Keratinocyte (primary cell): ENCODE data around the gene CHD1. TPM values are rescaled to one million over a fixed set of nuclear protein-coding genes. Genes with fewer than 3 reads are reported as not detected.
"Not testable (repeated sequence)": the region's sequence is repeated elsewhere in the genome, so short reads cannot be mapped to it uniquely, and the experiment has no call there.

Experiments
- DNase-seq: peaks from one replicate; pipeline ENCODE4 v3.0.0-alpha.2; 2011; ENCODE audit warnings: low read depth, missing footprints, low spot score
- FAIRE-seq: peaks from 2 replicates; lab custom pipeline; 2011; peaks lifted over from hg19 to GRCh38; lab: Jason Lieb, UNC
- H2AFZ ChIP-seq: 2 replicates; pipeline ENCODE4 v1.6.0; 2012; ENCODE audit warnings: low read length, control low read depth, inconsistent platforms; ENCODE audit not compliant: control insufficient read depth
- H3K27ac ChIP-seq: 2 replicates; pipeline ENCODE4 v1.5.1; 2011; ENCODE audit warnings: low read length; ENCODE audit not compliant: control insufficient read depth, insufficient read depth
- H3K27me3 ChIP-seq: 3 replicates; pipeline ENCODE4 v1.6.0; 2011; ENCODE audit warnings: low read length; ENCODE audit not compliant: control insufficient read depth, insufficient read depth; ENCODE audit errors: extremely low read depth
- H3K36me3 ChIP-seq, 2 experiments: 2 replicates in 1 of 2; 3 replicates in 1 of 2; pipeline ENCODE4 v1.5.1; 2011; ENCODE audit warnings: low read length in 2 of 2, mild to moderate bottlenecking in 1 of 2; ENCODE audit not compliant: control insufficient read depth in 2 of 2, insufficient read depth in 2 of 2; ENCODE audit errors: extremely low read depth in 1 of 2
- H3K4me1 ChIP-seq: 3 replicates; pipeline ENCODE4 v1.5.1; 2011; ENCODE audit warnings: low read length; ENCODE audit not compliant: control insufficient read depth, insufficient read depth; ENCODE audit errors: extremely low read depth
- H3K4me2 ChIP-seq: 3 replicates; pipeline ENCODE4 v1.6.0; 2011; ENCODE audit warnings: low read depth, low read length; ENCODE audit not compliant: control insufficient read depth, insufficient read depth; ENCODE audit errors: extremely low read depth
- H3K4me3 ChIP-seq, 3 experiments: fragments of 200-600 bp in 1 of 3; sonication (generic) in 1 of 3; 2 replicates in 2 of 3; 3 replicates in 1 of 3; pipeline ENCODE4 v1.5.1; 2011 to 2016; ENCODE audit warnings: low read length in 3 of 3, mild to moderate bottlenecking in 3 of 3, control low read depth in 2 of 3, inconsistent platforms in 1 of 3, low read depth in 1 of 3, mixed read lengths in 1 of 3, mixed run types in 1 of 3, moderate library complexity in 1 of 3; ENCODE audit not compliant: control insufficient read depth in 2 of 3, insufficient read depth in 2 of 3; ENCODE audit errors: extremely low read depth in 1 of 3
- H3K79me2 ChIP-seq: 2 replicates; pipeline ENCODE4 v1.6.0; 2012; ENCODE audit warnings: low read length; ENCODE audit not compliant: control insufficient read depth, insufficient read depth
- H3K9ac ChIP-seq: 3 replicates; pipeline ENCODE4 v1.6.0; 2011; ENCODE audit warnings: low read length; ENCODE audit not compliant: control insufficient read depth, insufficient read depth; ENCODE audit errors: extremely low read depth
- H3K9me1 ChIP-seq: 3 replicates; pipeline ENCODE4 v1.6.0; 2011; ENCODE audit warnings: low read length; ENCODE audit not compliant: control insufficient read depth, insufficient read depth; ENCODE audit errors: extremely low read depth
- H3K9me3 ChIP-seq: 2 replicates; pipeline ENCODE4 v1.5.1; 2012; ENCODE audit warnings: low read depth, low read length; ENCODE audit not compliant: control insufficient read depth
- H4K20me1 ChIP-seq: 3 replicates; pipeline ENCODE4 v1.6.0; 2011; ENCODE audit warnings: low read length; ENCODE audit not compliant: control insufficient read depth, insufficient read depth; ENCODE audit errors: extremely low read depth
- EZH2 ChIP-seq: IDR thresholded peaks from one replicate; pipeline ENCODE4 v1.6.1; 2012; ENCODE audit warnings: inconsistent platforms, mild to moderate bottlenecking, low read length, moderate library complexity
- dilution Hi-C: fragments of 300-500 bp; cut with MboI; formaldehyde crosslinking; loops from one replicate; pipeline ENCODE4 v1.7.0; 2020; ENCODE audit warnings: low sequenced_read_pairs; ENCODE audit not compliant: extremely low pct_ligation_motif_present
- polyA plus RNA-seq, 5 experiments: library from polyadenylated mRNA; depleted of rRNA in 3 of 5; stranded (reverse) in 3 of 5; stranded (forward) in 1 of 5; unstranded in 1 of 5; fragments of >200 nt; gene quantifications; 1 replicate in 1 of 5; 2 replicates in 3 of 5; 3 replicates in 1 of 5; pipeline versions ENCODE4 v1.2.1 to v1.2.3, GENCODE V29; 2011 to 2012; ENCODE audit warnings: missing spikeins in 2 of 5, low read depth in 1 of 5, low replicate concordance in 1 of 5
- TF ChIP-seq, protein P1 (sequence below), 3 experiments: IDR thresholded peaks in 1 of 3; conservative IDR thresholded peaks in 1 of 3; optimal IDR thresholded peaks in 1 of 3; 2 replicates in 2 of 3; 3 replicates in 1 of 3; pipeline versions ENCODE3 to v1.5.1; 2011; ENCODE audit warnings: low read length in 3 of 3, mild to moderate bottlenecking in 3 of 3, moderate library complexity in 2 of 3, control low read depth in 1 of 3, inconsistent platforms in 1 of 3; ENCODE audit not compliant: insufficient read depth in 2 of 3; ENCODE audit errors: extremely low read depth in 1 of 3

The CHD1 gene
- polyA plus RNA-seq, 1 donor (not counting 4 experiments of a cell fraction or from before 2014, with no cell fraction given) = 26.5 TPM

DNA sequence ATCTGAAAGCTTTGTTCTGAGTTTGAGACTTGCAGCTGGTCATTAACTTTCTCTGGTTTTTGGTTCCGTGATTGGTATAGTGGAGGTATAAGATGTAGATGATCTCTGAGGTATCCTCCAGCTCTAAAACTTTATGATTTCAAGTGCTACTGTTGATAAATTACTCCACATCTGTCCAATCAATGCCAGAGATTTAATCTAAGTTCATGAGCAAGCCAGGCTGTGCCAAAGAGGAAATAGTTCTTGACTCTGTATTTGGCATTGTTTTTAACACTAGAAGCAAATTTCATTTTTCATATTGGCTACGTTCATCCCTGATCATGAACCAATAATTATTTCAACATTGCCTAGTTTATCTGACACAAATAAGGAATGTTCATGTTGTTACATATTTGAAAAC, 28.5 kb upstream of the CHD1 start:
- TF ChIP-seq, protein P1, sequence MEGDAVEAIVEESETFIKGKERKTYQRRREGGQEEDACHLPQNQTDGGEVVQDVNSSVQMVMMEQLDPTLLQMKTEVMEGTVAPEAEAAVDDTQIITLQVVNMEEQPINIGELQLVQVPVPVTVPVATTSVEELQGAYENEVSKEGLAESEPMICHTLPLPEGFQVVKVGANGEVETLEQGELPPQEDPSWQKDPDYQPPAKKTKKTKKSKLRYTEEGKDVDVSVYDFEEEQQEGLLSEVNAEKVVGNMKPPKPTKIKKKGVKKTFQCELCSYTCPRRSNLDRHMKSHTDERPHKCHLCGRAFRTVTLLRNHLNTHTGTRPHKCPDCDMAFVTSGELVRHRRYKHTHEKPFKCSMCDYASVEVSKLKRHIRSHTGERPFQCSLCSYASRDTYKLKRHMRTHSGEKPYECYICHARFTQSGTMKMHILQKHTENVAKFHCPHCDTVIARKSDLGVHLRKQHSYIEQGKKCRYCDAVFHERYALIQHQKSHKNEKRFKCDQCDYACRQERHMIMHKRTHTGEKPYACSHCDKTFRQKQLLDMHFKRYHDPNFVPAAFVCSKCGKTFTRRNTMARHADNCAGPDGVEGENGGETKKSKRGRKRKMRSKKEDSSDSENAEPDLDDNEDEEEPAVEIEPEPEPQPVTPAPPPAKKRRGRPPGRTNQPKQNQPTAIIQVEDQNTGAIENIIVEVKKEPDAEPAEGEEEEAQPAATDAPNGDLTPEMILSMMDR (optimal IDR thresholded peaks at IDR 0.05 in 1 of 3, IDR thresholded peaks at IDR 0.05 in 1 of 3, conservative IDR thresholded peaks at IDR 0.05 in 1 of 3; ENCODE audit: extremely low read depth in 1 of 3, insufficient read depth in 2 of 3, low read length in 3 of 3) = no peak
- no peak for TF ChIP-seq EZH2
- dilution Hi-C loops = no loop called here
- no peak for FAIRE-seq

DNA sequence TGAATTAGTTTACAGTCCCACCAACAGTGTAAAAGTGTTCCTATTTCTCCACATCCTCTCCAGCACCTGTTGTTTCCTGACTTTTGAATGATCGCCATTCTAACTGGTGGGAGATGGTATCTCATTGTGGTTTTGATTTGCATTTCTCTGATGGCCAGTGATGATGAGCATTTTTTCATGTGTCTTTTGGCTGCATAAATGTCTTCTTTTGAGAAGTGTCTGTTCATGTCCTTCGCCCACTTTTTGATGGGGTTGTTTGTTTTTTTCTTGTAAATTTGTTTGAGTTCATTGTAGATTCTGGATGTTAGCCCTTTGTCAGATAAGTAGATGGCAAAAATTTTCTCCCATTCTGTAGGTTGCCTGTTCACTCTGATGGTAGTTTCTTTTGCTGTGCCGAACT, 27.1 kb upstream of the CHD1 start:
- H2AFZ ChIP-seq, FAIRE-seq, H3K4me2 ChIP-seq, H3K4me1 ChIP-seq, H3K79me2 ChIP-seq, dilution Hi-C loops, H3K9ac ChIP-seq, H3K36me3 ChIP-seq, H3K9me1 ChIP-seq, H3K27me3 ChIP-seq, H3K4me3 ChIP-seq, H4K20me1 ChIP-seq, H3K9me3 ChIP-seq, H3K27ac ChIP-seq, DNase-seq: not testable (repeated sequence)

More for the DNA sequence above, 28.5 kb upstream of the CHD1 start:
- no peak overlapping the region for H2AFZ ChIP-seq
- no peaks in the 10 kb centered on the region for H3K27me3 ChIP-seq
- DNase-seq = no peak
- H3K4me2 ChIP-seq = no peak overlapping the region
- no peak overlapping the region for H3K9ac ChIP-seq
- H3K36me3 ChIP-seq = no peaks in the 10 kb centered on the region
- H3K9me1 ChIP-seq = no peaks in the 10 kb centered on the region
- H4K20me1 ChIP-seq = no peaks in the 10 kb centered on the region
- no peaks in the 10 kb centered on the region for H3K4me1 ChIP-seq
- H3K9me3 ChIP-seq = no peaks in the 10 kb centered on the region
- no peak overlapping the region for H3K27ac ChIP-seq
- no peaks in the 10 kb centered on the region for H3K79me2 ChIP-seq
- no peak overlapping the region for H3K4me3 ChIP-seq

DNA sequence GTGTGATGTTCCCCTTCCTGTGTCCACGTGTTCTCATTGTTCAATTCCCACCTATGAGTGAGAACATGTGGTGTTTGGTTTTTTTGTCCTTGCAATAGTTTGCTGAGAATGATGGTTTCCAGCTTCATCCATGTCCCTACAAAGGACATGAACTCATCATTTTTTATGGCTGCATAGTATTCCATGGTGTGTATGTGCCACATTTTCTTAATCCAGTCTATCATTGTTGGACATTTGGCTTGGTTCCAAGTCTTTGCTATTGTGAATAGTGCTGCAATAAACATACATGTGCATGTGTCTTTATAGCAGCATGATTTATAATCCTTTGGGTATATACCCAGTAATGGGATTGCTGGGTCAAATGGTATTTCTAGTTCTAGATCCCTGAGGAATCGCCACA, 26.7 kb upstream of the CHD1 start:
- H3K4me3 ChIP-seq, H3K9me1 ChIP-seq, H3K27me3 ChIP-seq, H3K79me2 ChIP-seq, H3K36me3 ChIP-seq, H3K4me1 ChIP-seq, H2AFZ ChIP-seq, dilution Hi-C loops, DNase-seq, H3K9ac ChIP-seq, H3K9me3 ChIP-seq, H4K20me1 ChIP-seq, FAIRE-seq, H3K4me2 ChIP-seq, H3K27ac ChIP-seq: not testable (repeated sequence)
